Measurements from ENCODE around the gene DAPK1. TPM values are rescaled to one million over a fixed set of nuclear protein-coding genes. Genes with fewer than 3 reads are reported as not detected.
A peak's percentile ranks its signal among the peaks of the same experiment; 100 is the strongest.

DAPK1 gene
- total RNA-seq, 1 experiment from 2014 or later, result 133 TPM

DNA sequence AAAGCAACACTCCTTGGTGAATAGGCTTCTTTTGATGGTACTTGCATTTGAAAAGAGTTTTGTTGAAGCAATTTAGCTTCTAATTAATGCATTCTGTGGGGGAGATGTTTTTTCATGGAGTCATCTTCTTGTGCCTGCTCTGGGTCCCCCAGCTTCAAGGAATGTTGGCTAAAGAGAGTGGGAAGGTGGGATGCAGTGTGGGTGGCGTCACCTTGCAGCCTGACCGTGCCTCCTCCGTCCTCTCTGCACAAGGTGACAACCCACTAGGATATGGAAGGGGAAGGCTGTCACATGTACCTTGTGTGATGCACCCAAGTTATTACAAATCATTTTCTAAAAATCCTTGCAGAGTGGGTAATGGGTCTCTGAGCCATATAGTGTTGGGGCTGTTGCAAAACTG, 70.7 kb downstream of the DAPK1 start:
- no TSS peak for BruUV-seq (replicated peaks)
- DNase-seq, result no peak
- H3K27me3 Mint-ChIP-seq (ENCODE audit: unreplicated experiment), result no peaks in the 10 kb centered on the region
- peaks cover 35% of the 10 kb centered on the region for H3K36me3 Mint-ChIP-seq (ENCODE audit: insufficient read depth, unreplicated experiment)
- peak overlapping the region; percentile 47 for H3K27ac Mint-ChIP-seq (ENCODE audit: unreplicated experiment)
- no peak for TF ChIP-seq CTCF (IDR thresholded peaks at IDR 0.05; ENCODE audit: unreplicated experiment)
- H3K4me1 Mint-ChIP-seq (ENCODE audit: low read depth, unreplicated experiment), result peaks cover 88% of the 10 kb centered on the region
- intact Hi-C loops (cut with micrococcal nuclease; ENCODE audit: unreplicated experiment), result no loop called here
- H3K9me3 Mint-ChIP-seq (ENCODE audit: low read depth, unreplicated experiment), result peaks cover 4% of the 10 kb centered on the region
- CTCF ChIA-PET, result no interaction called here
- no peak overlapping the region for H3K4me3 Mint-ChIP-seq (ENCODE audit: low read depth, unreplicated experiment)

DNA sequence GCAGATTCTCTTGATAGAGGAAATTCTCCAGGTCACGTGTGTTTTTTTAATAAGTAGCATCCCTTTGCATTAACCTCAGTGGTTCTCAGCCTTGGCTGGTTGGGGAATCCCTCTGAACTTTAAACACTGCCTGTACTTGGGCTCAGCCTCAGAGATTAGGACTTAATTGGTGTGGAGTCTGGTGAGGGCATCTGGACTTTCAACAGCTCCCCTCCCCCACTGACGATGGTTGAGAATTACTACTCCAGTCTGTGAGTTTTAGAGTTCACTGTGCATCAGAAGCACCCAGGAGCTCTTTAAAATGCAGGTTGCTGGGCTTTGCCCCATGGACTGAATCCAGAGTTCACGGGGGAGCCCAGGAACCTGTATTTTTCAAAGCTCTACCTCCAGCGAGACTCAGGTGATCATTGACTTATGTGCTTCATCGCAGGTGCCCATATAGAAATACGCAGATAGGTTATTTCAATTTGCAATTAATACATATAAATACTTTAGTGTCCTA, 71.4 kb downstream of the DAPK1 start:
- Mint-ChIP-seq H3K9me3 (ENCODE audit: low read depth, unreplicated experiment) (peaks cover 1% of the 10 kb centered on the region), H3K4me3 (ENCODE audit: low read depth, unreplicated experiment) (no peak overlapping the region), H3K27ac (ENCODE audit: unreplicated experiment) (no peak overlapping the region), H3K36me3 (ENCODE audit: insufficient read depth, unreplicated experiment) (peaks cover 28% of the 10 kb centered on the region), H3K27me3 (ENCODE audit: unreplicated experiment) (no peaks in the 10 kb centered on the region), H3K4me1 (ENCODE audit: low read depth, unreplicated experiment) (peaks cover 81% of the 10 kb centered on the region)
- CTCF ChIA-PET, result interaction anchor here (1.7 kb wide), 1 partner anchor 44 kb away, joined by 5 read pairs; no protein-coding TSS in a partner anchor
- BruUV-seq (replicated peaks), result no TSS peak
- no peak for TF ChIP-seq CTCF (IDR thresholded peaks at IDR 0.05; ENCODE audit: unreplicated experiment)
- intact Hi-C loops (cut with micrococcal nuclease; ENCODE audit: unreplicated experiment), result no loop called here
- no peak for DNase-seq

DNA sequence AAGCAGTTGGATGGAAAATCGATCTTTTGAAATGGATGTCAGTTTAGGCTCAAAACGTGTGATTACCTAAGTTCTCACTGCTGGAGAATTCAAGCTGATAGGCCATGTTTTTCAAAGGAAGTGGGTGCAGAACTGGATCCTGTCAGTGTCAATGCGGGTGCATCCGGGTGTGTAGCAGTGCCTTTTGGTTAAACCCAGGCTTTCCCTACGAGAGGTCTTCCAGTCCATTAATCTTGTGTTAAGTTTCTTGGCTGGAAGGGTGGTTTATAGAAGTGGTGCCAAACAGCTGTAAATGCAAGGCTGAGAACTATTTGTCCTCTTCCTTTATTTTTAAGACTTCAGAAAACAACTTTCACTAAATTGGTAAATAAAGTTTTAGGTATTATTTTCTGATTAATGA, 71.9 kb downstream of the DAPK1 start:
- H3K9me3 Mint-ChIP-seq (ENCODE audit: low read depth, unreplicated experiment), result no peaks in the 10 kb centered on the region
- DNase-seq, result no peak
- H3K36me3 Mint-ChIP-seq (ENCODE audit: insufficient read depth, unreplicated experiment), result peaks cover 26% of the 10 kb centered on the region
- H3K27me3 Mint-ChIP-seq (ENCODE audit: unreplicated experiment), result no peaks in the 10 kb centered on the region
- intact Hi-C loops (cut with micrococcal nuclease; ENCODE audit: unreplicated experiment), result no loop called here
- no TSS peak for BruUV-seq (replicated peaks)
- CTCF ChIA-PET, result interaction anchor here (0.6 to 1.7 kb wide), 4 partner anchors 32 to 197 kb away, joined by 3 to 5 read pairs (median 4); no protein-coding TSS in a partner anchor
- H3K4me1 Mint-ChIP-seq (ENCODE audit: low read depth, unreplicated experiment), result peaks cover 77% of the 10 kb centered on the region
- no peak for TF ChIP-seq CTCF (IDR thresholded peaks at IDR 0.05; ENCODE audit: unreplicated experiment)
- peak overlapping the region; percentile 75 for H3K27ac Mint-ChIP-seq (ENCODE audit: unreplicated experiment)
- peak overlapping the region; percentile 55 for H3K4me3 Mint-ChIP-seq (ENCODE audit: low read depth, unreplicated experiment)

DNA sequence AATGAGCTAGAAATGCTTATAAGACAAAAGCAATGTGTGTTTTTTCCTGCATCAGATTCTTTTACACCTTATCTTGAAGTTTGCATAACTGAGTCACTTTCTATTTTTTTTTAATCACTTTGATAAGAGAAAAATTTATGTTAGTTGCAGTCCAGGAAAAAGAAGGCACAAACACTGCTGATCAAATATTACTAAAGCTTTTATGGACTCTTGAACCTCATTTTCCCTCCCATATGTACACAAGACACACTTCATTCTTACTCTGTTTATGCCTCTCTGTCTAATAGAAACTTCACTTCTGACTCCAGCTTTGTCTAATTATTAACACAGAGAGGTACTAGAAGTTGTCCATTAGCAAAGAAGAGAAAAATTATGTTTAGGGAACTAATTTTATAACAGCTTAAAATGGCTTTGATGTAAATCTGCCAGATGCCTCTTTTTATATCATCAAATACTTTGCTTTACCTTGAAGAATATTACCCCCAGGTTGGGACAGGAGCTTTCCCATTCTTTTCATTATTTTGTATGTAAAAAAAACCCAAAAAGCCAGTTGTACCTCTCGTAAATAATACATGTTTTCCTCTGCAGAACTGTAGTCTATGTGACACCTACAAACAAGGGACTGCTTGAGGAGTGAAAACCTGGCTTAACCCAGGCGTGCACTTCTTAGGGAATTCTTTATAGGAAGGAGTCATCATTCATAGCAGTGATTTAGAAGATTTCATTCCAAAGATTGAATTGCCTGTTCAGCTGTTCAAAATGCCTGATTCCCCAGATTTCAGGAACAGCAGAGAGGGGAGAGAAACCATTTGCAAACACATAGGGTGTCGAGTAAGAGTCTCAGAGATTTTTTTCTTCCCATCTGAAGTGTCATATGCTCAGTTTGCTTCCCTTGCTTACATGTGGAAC, 72.6 kb downstream of the DAPK1 start:
- peak overlapping the region; percentile 55 for H3K4me3 Mint-ChIP-seq (ENCODE audit: low read depth, unreplicated experiment)
- BruUV-seq (replicated peaks), result no TSS peak
- CTCF ChIA-PET, result interaction anchor here (0.6 to 1.7 kb wide), 6 partner anchors 30 to 320 kb away, joined by 3 to 7 read pairs (median 4); no protein-coding TSS in a partner anchor
- peaks cover 23% of the 10 kb centered on the region for H3K36me3 Mint-ChIP-seq (ENCODE audit: insufficient read depth, unreplicated experiment)
- no peaks in the 10 kb centered on the region for H3K27me3 Mint-ChIP-seq (ENCODE audit: unreplicated experiment)
- no peaks in the 10 kb centered on the region for H3K9me3 Mint-ChIP-seq (ENCODE audit: low read depth, unreplicated experiment)
- DNase-seq, result no peak
- H3K4me1 Mint-ChIP-seq (ENCODE audit: low read depth, unreplicated experiment), result peaks cover 69% of the 10 kb centered on the region
- no peak for TF ChIP-seq CTCF (IDR thresholded peaks at IDR 0.05; ENCODE audit: unreplicated experiment)
- intact Hi-C loops (cut with micrococcal nuclease; ENCODE audit: unreplicated experiment), result loop anchor here (2.0 to 10.0 kb wide), 3 partner anchors 29 to 65 kb away; no protein-coding TSS in a partner anchor
- peak overlapping the region; percentile 75 for H3K27ac Mint-ChIP-seq (ENCODE audit: unreplicated experiment)

Data from Calu3 (cell line).